GM12892 (cell line): Measurements from ENCODE around the gene ZNF853.

ENCODE experiments used
- POLR2A ChIP-seq: IDR thresholded peaks from 2 replicates; pipeline ENCODE4 v1.6.1; 2011; ENCODE audit warnings: low read depth, low read length, control low read depth
- POLR2AphosphoS5 ChIP-seq: IDR thresholded peaks from 2 replicates; pipeline ENCODE4 v1.6.1; 2011; ENCODE audit warnings: low read depth, low read length, control low read depth

GRCh38 chr7:6649241-6649961, 34.0 kb downstream of the ZNF853 start:
- TF ChIP-seq POLR2A (no peak), POLR2AphosphoS5 (no peak)
